Caco-2 (cell line): Measurements from ENCODE around the gene GAS2L2. TPM values are rescaled to one million over a fixed set of nuclear protein-coding genes. Genes with fewer than 3 reads are reported as not detected.

Experiments
- BruUV-seq: library from RNA; stranded (reverse); fragments of 400-500 nt; replicated peaks from 2 replicates; lab custom pipeline; 2021; lab: Mats Ljungman, UMichigan
- CTCF ChIA-PET: fragments of 300-600 bp; sonication (Branson Sonifier 250); formaldehyde crosslinking; loops from one replicate; lab custom pipeline; 2022; ENCODE audit warnings: antibody characterized with exemption; lab: Charles Lee
- POLR2A ChIA-PET: fragments of 300-600 bp; sonication (Branson Sonifier 250); formaldehyde crosslinking; loops from one replicate; lab custom pipeline; 2022; ENCODE audit warnings: antibody characterized with exemption; lab: Charles Lee
- DNase-seq, 2 experiments: peaks; one replicate each; pipeline versions ENCODE4 v3.0.0 to v3.0.0-alpha.2; 2020 to 2022
- H3K27me3 ChIP-seq: replicated peaks from 2 replicates; pipeline ENCODE4 v1.6.0; 2011; ENCODE audit warnings: low read length; ENCODE audit not compliant: control insufficient read depth, insufficient read depth
- H3K36me3 ChIP-seq: 2 replicates; pipeline ENCODE4 v1.5.1; 2011; ENCODE audit warnings: low read length; ENCODE audit not compliant: control insufficient read depth, insufficient read depth
- H3K4me1 ChIP-seq: fragments of 250-450 bp; sonication (Bioruptor Pico); 2 replicates; pipeline ENCODE4 v1.5.1; 2020; ENCODE audit warnings: mild to moderate bottlenecking
- H3K4me3 ChIP-seq: 2 replicates; pipeline ENCODE4 v1.5.1; 2011; ENCODE audit warnings: low read depth, mild to moderate bottlenecking, control low read depth, low read length
- H3K9me3 ChIP-seq: fragments of 250-450 bp; sonication (Bioruptor Pico); 2 replicates; pipeline ENCODE4 v1.5.1; 2020; ENCODE audit warnings: mild to moderate bottlenecking, moderate library complexity
- H3K27ac Mint-ChIP-seq: one replicate; pipeline ENCODE4 v1.8.0; 2022; ENCODE audit warnings: mixed read lengths; ENCODE audit not compliant: unreplicated experiment
- H3K27me3 Mint-ChIP-seq: one replicate; pipeline ENCODE4 v1.8.0; 2022; ENCODE audit warnings: mixed read lengths; ENCODE audit not compliant: insufficient read depth, unreplicated experiment
- H3K36me3 Mint-ChIP-seq: one replicate; pipeline ENCODE4 v1.8.0; 2022; ENCODE audit warnings: mild to moderate bottlenecking, mixed read lengths; ENCODE audit not compliant: insufficient read depth, unreplicated experiment
- H3K4me1 Mint-ChIP-seq: one replicate; pipeline ENCODE4 v1.8.0; 2022; ENCODE audit warnings: low read depth, mixed read lengths; ENCODE audit not compliant: unreplicated experiment
- H3K4me3 Mint-ChIP-seq: one replicate; pipeline ENCODE4 v1.8.0; 2022; ENCODE audit warnings: mild to moderate bottlenecking, moderate library complexity, mixed read lengths; ENCODE audit not compliant: unreplicated experiment
- H3K9me3 Mint-ChIP-seq: one replicate; pipeline ENCODE4 v1.8.0; 2022; ENCODE audit warnings: mixed read lengths; ENCODE audit not compliant: unreplicated experiment
- CTCF ChIP-seq, 2 experiments: fragments of 200-600 bp in 1 of 2; IDR thresholded peaks; 1 replicate in 1 of 2; 2 replicates in 1 of 2; pipeline versions ENCODE4 v1.5.1 to v1.8.0; 2011 to 2022; ENCODE audit warnings: antibody characterized with exemption in 1 of 2, control low read depth in 1 of 2, inconsistent platforms in 1 of 2, low read depth in 1 of 2, low read length in 1 of 2, mild to moderate bottlenecking in 1 of 2, moderate library complexity in 1 of 2; ENCODE audit not compliant: insufficient read depth in 1 of 2, severe bottlenecking in 1 of 2, unreplicated experiment in 1 of 2
- intact Hi-C: fragments of 100-400 bp; cut with micrococcal nuclease; formaldehyde crosslinking; loops from one replicate; pipeline ENCODE4 v1.10.0; 2022; ENCODE audit not compliant: unreplicated experiment
- total RNA-seq: library from RNA; stranded (reverse); gene quantifications from 2 replicates; pipeline ENCODE4 v1.2.3, GENCODE V29; 2022

GAS2L2 gene
- total RNA-seq, 1 experiment from 2014 or later: not detected

GRCh38 chr17:35761601-35762000 lies 8.6 kb upstream of the GAS2L2 start:
- Mint-ChIP-seq H3K4me3 (peak overlapping the region; percentile 4), H3K27ac (peak overlapping the region; percentile 33), H3K4me1 (peaks cover 9% of the 10 kb centered on the region), H3K27me3 (no peaks in the 10 kb centered on the region), H3K36me3 (no peaks in the 10 kb centered on the region), H3K9me3 (peaks cover 6% of the 10 kb centered on the region)
- no peaks in the 10 kb centered on the region for H3K27me3 ChIP-seq
- no TSS peak for BruUV-seq
- POLR2A ChIA-PET: interaction anchor here (0.6 to 1.2 kb wide), 2 partner anchors 47 to 321 kb away, joined by 3 to 4 read pairs; partner anchors contain the start of gene TAF15
- DNase-seq: no peak
- peaks cover 15% of the 10 kb centered on the region for H3K4me1 ChIP-seq
- no peaks in the 10 kb centered on the region for H3K36me3 ChIP-seq
- TF ChIP-seq CTCF (IDR thresholded peaks at IDR 0.05; ENCODE audit: insufficient read depth in 1 of 2, low read depth in 1 of 2, low read length in 1 of 2, severe bottlenecking in 1 of 2, unreplicated experiment in 1 of 2): no peak
- H3K9me3 ChIP-seq: no peaks in the 10 kb centered on the region
- no peak overlapping the region for H3K4me3 ChIP-seq
- CTCF ChIA-PET: interaction anchor here (0.5 kb wide), 1 partner anchor 149 kb away, joined by 4 read pairs; no protein-coding TSS in a partner anchor
- intact Hi-C loops: no loop called here

GRCh38 chr17:35760587-35760986 lies 7.5 kb upstream of the GAS2L2 start, which contains the start of gene C17orf50:
Gene C17orf50, plus strand, starts transcription at chr17:35760887. Its CDS starts 55 bp downstream, at chr17:35760942.
- H3K27ac Mint-ChIP-seq: peak within 1 kb of the TSS; percentile 33
- Histone ChIP-seq H3K27me3 (no peaks in the 10 kb centered on the region), H3K9me3 (no peaks in the 10 kb centered on the region), H3K36me3 (no peaks in the 10 kb centered on the region), H3K4me3 (no peak within 1 kb of the TSS), H3K4me1 (peaks cover 15% of the 10 kb centered on the region)
- peaks cover 9% of the 10 kb centered on the region for H3K4me1 Mint-ChIP-seq
- ChIA-PET CTCF (interaction anchor here (0.6 kb wide), 1 partner anchor 205 kb away, joined by 4 read pairs; no protein-coding TSS in a partner anchor), POLR2A (no interaction called here)
- no peak for DNase-seq
- H3K36me3 Mint-ChIP-seq: no peaks in the 10 kb centered on the region
- TF ChIP-seq CTCF (IDR thresholded peaks at IDR 0.05; ENCODE audit: insufficient read depth in 1 of 2, low read depth in 1 of 2, low read length in 1 of 2, severe bottlenecking in 1 of 2, unreplicated experiment in 1 of 2): no peak
- H3K4me3 Mint-ChIP-seq: peak within 1 kb of the TSS; percentile 4
- BruUV-seq: no TSS peak
- H3K27me3 Mint-ChIP-seq: no peaks in the 10 kb centered on the region
- H3K9me3 Mint-ChIP-seq: peaks cover 6% of the 10 kb centered on the region
- intact Hi-C loops: no loop called here

- CTCF ChIA-PET: no interaction called here
- Histone ChIP-seq H3K9me3 (no peaks in the 10 kb centered on the region), H3K4me3 (no peak overlapping the region), H3K4me1 (peaks cover 9% of the 10 kb centered on the region), H3K36me3 (no peaks in the 10 kb centered on the region), H3K27me3 (no peaks in the 10 kb centered on the region)
- H3K27me3 Mint-ChIP-seq: no peaks in the 10 kb centered on the region
- intact Hi-C loops: no loop called here
- POLR2A ChIA-PET: no interaction called here
- no peak overlapping the region for H3K27ac Mint-ChIP-seq
- no peak for DNase-seq
- peaks cover 14% of the 10 kb centered on the region for H3K4me1 Mint-ChIP-seq
- H3K9me3 Mint-ChIP-seq: peaks cover 6% of the 10 kb centered on the region
- no peak overlapping the region for H3K4me3 Mint-ChIP-seq
- no peaks in the 10 kb centered on the region for H3K36me3 Mint-ChIP-seq
- TF ChIP-seq CTCF (IDR thresholded peaks at IDR 0.05; ENCODE audit: insufficient read depth in 1 of 2, low read depth in 1 of 2, low read length in 1 of 2, severe bottlenecking in 1 of 2, unreplicated experiment in 1 of 2): no peak
- BruUV-seq: no TSS peak
These were observed 4.2 kb upstream of the GAS2L2 start for GRCh38 chr17:35757243-35757642.
